ENCODE data around the gene HSP90AB1. TPM values are rescaled to one million over a fixed set of nuclear protein-coding genes. Genes with fewer than 3 reads are reported as not detected.

HSP90AB1 gene
- total and polyA plus RNA-seq, 12 donors = 235 to 1,053 (median 904) TPM

- no peaks in the 10 kb centered on the region for H3K36me3 ChIP-seq
- no peak for TF ChIP-seq CTCF (IDR thresholded peaks at IDR 0.05)
- H3K27me3 ChIP-seq = peaks cover 23 to 99% (median 88%) of the 10 kb centered on the region in 7 donors
- H3K4me3 ChIP-seq = no peak overlapping the region
- no peaks in the 10 kb centered on the region for H3K9me3 ChIP-seq
- ATAC-seq (no peak), DNase-seq (no peak)
- 86 to 91% methylated on average over 23 of the region's 23 CpGs for WGBS, 2 donors
- intact Hi-C loops (cut with DNase I) = no loop called here
- no peak overlapping the region for H3K27ac ChIP-seq
- peaks cover 0 to 10% (median 5%) of the 10 kb centered on the region in 9 donors for H3K4me1 ChIP-seq
These were observed 26.2 kb downstream of the HSP90AB1 start for GRCh38 chr6:44272999-44273566.

GRCh38 chr6:44273617-44274016 is 26.7 kb downstream of the HSP90AB1 start:
- intact Hi-C loops (cut with DNase I) = no loop called here
- peaks cover 23 to 99% (median 90%) of the 10 kb centered on the region in 7 donors for H3K27me3 ChIP-seq

GRCh38 chr6:44275271-44275748 is 28.4 kb downstream of the HSP90AB1 start:
- intact Hi-C loops (cut with DNase I) = no loop called here
- 77% methylated on average over 59 of the region's 59 CpGs for WGBS, 2 donors
- H3K36me3 ChIP-seq = no peaks in the 10 kb centered on the region
- H3K9me3 ChIP-seq = no peaks in the 10 kb centered on the region
- DNase-seq (no peak), ATAC-seq (no peak)
- H3K27me3 ChIP-seq = peaks cover 17 to 90% (median 77%) of the 10 kb centered on the region in 7 donors
- H3K4me1 ChIP-seq = peaks cover 0 to 10% (median 5%) of the 10 kb centered on the region in 9 donors
- no peak overlapping the region for H3K27ac ChIP-seq
- TF ChIP-seq CTCF (IDR thresholded peaks at IDR 0.05) = no peak
- H3K4me3 ChIP-seq = peak overlapping the region in 9 of 10 donors; percentile 23 to 42 (median 31)

More at GRCh38 chr6:44273617-44274016, 26.7 kb downstream of the HSP90AB1 start:
- DNase-seq (no peak), ATAC-seq (no peak)
- H3K9me3 ChIP-seq = no peaks in the 10 kb centered on the region
- H3K4me3 ChIP-seq = no peak overlapping the region
- H3K4me1 ChIP-seq = peaks cover 0 to 10% (median 5%) of the 10 kb centered on the region in 9 donors
- H3K36me3 ChIP-seq = no peaks in the 10 kb centered on the region
- H3K27ac ChIP-seq = no peak overlapping the region
- WGBS, 2 donors = 76 to 81% methylated on average over 1 of the region's 1 CpG
- TF ChIP-seq CTCF (IDR thresholded peaks at IDR 0.05) = no peak

- intact Hi-C loops (cut with DNase I) = no loop called here
These were observed 29.1 kb downstream of the HSP90AB1 start for GRCh38 chr6:44275749-44276648.

More at GRCh38 chr6:44275749-44276648, 29.1 kb downstream of the HSP90AB1 start:
- H3K36me3 ChIP-seq = no peaks in the 10 kb centered on the region
- H3K27me3 ChIP-seq = peaks cover 13 to 87% (median 74%) of the 10 kb centered on the region in 7 donors
- H3K27ac ChIP-seq = no peak overlapping the region
- no peak for DNase-seq
- peak in 6 of 8 donors; percentile 19 to 53 (median 42) for ATAC-seq
- no peak for TF ChIP-seq CTCF (IDR thresholded peaks at IDR 0.05)
- peak overlapping the region in 9 of 10 donors; percentile 23 to 42 (median 31) for H3K4me3 ChIP-seq
- WGBS, 2 donors = 11 to 12% methylated on average over 95 to 109 of the region's 109 CpGs
- peaks cover 0 to 10% (median 5%) of the 10 kb centered on the region in 9 donors for H3K4me1 ChIP-seq
- no peaks in the 10 kb centered on the region for H3K9me3 ChIP-seq
